Adrenal gland (tissue), 12 donors: ENCODE data around the gene SAFB2. TPM values are rescaled to one million over a fixed set of nuclear protein-coding genes. Genes with fewer than 3 reads are reported as not detected.

ENCODE experiments used
- DNase-seq, 7 donors: peaks; one replicate each; pipeline ENCODE4 v3.0.0-alpha.2; 2019 to 2020
- H3K27ac ChIP-seq, 5 donors: fragments of 200-600 bp; sonication (generic) in 4 of 5; 1 replicate in 3 of 5; 2 replicates in 2 of 5; pipeline versions ENCODE4 v1.5.1 to v1.8.0; 2016 to 2020; ENCODE audit warnings: mild to moderate bottlenecking in 1 of 5
- H3K27me3 ChIP-seq: fragments of 200-600 bp; 2 replicates; pipeline ENCODE4 v1.8.0; 2021
- H3K36me3 ChIP-seq, 2 donors: fragments of 200-600 bp; replicated peaks in 1 of 2; 1 replicate in 1 of 2; 2 replicates in 1 of 2; pipeline versions ENCODE4 v1.5.1 to v1.8.0; 2018 to 2022
- H3K4me1 ChIP-seq, 2 donors: fragments of 200-600 bp; replicated peaks in 1 of 2; 1 replicate in 1 of 2; 2 replicates in 1 of 2; pipeline versions ENCODE4 v1.5.1 to v1.8.0; 2018 to 2021
- H3K4me3 ChIP-seq, 4 donors: fragments of 200-600 bp; sonication (generic) in 3 of 4; one replicate each; pipeline ENCODE4 v1.5.1; 2016 to 2018
- H3K9me3 ChIP-seq, 3 donors: fragments of 200-600 bp; sonication (generic) in 1 of 3; replicated peaks in 1 of 3; 1 replicate in 2 of 3; 2 replicates in 1 of 3; pipeline versions ENCODE4 v1.5.1 to v1.8.0; 2016 to 2021
- CTCF ChIP-seq, 6 experiments: fragments of 450-650 bp in 4 of 6; fragments of 200-600 bp in 2 of 6; sonication (generic) in 1 of 6; IDR thresholded peaks; 1 replicate in 5 of 6; 2 replicates in 1 of 6; pipeline versions ENCODE4 v1.5.1 to v1.8.0; 2016 to 2021; ENCODE audit warnings: antibody characterized with exemption in 6 of 6, mild to moderate bottlenecking in 2 of 6, moderate library complexity in 1 of 6
- POLR2A ChIP-seq, 2 donors: fragments of 450-650 bp; IDR thresholded peaks; one replicate each; pipeline ENCODE4 v1.6.1; 2017; ENCODE audit warnings: antibody characterized with exemption in 2 of 2, mild to moderate bottlenecking in 2 of 2, moderate library complexity in 1 of 2
- WGBS, 4 donors: extraction: QIAGEN DNeasy Blood & Tissue Kit in 2 of 4; methylation state at CpG; one replicate each; pipeline versions ENCODE4 v1.1.5 to v1.1.7; 2013 to 2017; 5-methylcytosine and 5-hydroxymethylcytosine counted together
- intact Hi-C, 2 donors: fragments of 100-400 bp; cut with DNase I; formaldehyde crosslinking; loops; one replicate each; pipeline versions ENCODE4 v1.14.1 to v1.15.0; 2022 to 2023
- polyA plus RNA-seq, 3 donors: library from polyadenylated mRNA; stranded (reverse); fragments of 200-250 nt in 2 of 3; fragments of 350-450 nt in 1 of 3; fragmentation: Illumina TruSeq in 1 of 3; extraction: RNeasy Lipid Tissue Mini Kit (QIAGEN cat#74804) in 1 of 3; gene quantifications; one replicate each; pipeline ENCODE4 v1.2.3, GENCODE V29; 2013 to 2014
- total RNA-seq, 9 donors: library from RNA; depleted of rRNA in 4 of 9; stranded (reverse); fragments of >200 nt in 4 of 9; fragments of 120-200 nt in 1 of 9; fragmentation: NEBNext Ultra II Directional in 1 of 9; extraction: Animal tissue kit (Norgen Biotek cat#: 25700) in 1 of 9; gene quantifications; one replicate each; pipeline versions ENCODE4 v1.1.0 to v1.2.4, GENCODE V29; 2013 to 2023
- donor health status: healthy with polysubstance abuse.
- donor health status: Bipolar disorder and iron deficiency.
- donor health status: DM: yes; HTN: yes; CAD: no.
- donor health status: DM: no; HTN: no; CAD: no.
- donor health status: DM: no; HTN: no; CAD: no.
- donor health status: DM: yes; HTN: yes; CAD: no.

SAFB2 gene
- total and polyA plus RNA-seq, 12 donors: 27.1 to 254 (median 65.2) TPM

GRCh38 chr19:5624018-5624663 lies 1.6 kb upstream of the SAFB2 start:
- WGBS, 4 donors: 1 to 2% (median 1%) methylated on average over 20 of the region's 20 CpGs
- DNase-seq: peak; percentile 39 to 68 (median 60)
- H3K4me3 ChIP-seq: peak overlapping the region; percentile 75 to 92 (median 89)
- no peak for TF ChIP-seq CTCF (IDR thresholded peaks at IDR 0.05)
- peak in 1 of 2 donors; percentile 30 for TF ChIP-seq POLR2A (IDR thresholded peaks at IDR 0.05)
- H3K9me3 ChIP-seq: no peaks in the 10 kb centered on the region
- peak overlapping the region; percentile 86 to 95 (median 94) for H3K27ac ChIP-seq
- peaks cover 30 to 69% of the 10 kb centered on the region in 2 donors for H3K4me1 ChIP-seq
- intact Hi-C loops: no loop called here
- H3K36me3 ChIP-seq: peaks cover 0 to 57% of the 10 kb centered on the region in 2 donors
- no peaks in the 10 kb centered on the region for H3K27me3 ChIP-seq

DNA sequence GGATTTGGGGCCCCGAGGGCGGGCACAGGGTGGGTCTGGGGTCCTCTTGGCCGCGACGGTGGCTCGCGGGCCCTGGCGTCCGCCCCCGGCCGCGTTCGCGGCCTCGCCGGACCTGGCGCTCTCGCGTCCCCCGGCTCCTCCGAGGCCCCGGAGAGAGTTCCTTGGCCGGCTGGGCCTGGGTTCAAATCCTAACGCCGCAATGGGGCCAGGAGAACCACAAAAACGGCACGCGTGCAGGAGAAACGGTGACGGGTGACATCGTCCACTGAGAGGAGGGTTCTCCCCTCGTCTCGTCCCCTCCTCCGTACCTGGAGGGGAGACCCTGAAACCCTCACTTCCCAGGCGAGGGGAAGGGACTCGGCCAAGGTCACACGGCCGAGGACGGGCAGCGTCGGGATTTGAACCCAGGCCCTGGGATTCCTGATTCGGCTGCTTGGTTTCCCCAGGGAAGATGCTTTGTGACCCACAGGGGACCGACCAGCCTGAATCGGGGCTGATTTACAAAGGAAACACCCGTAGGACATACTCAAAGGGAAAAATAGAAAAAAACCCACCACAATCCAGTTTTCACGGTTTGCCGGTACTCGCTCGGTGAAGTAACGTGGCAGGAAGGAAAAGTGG lies 931 bp upstream of the SAFB2 start:
- Histone ChIP-seq H3K4me3 (peak overlapping the region; percentile 75 to 92 (median 89)), H3K36me3 (peaks cover 0 to 58% of the 10 kb centered on the region in 2 donors), H3K27ac (peak overlapping the region; percentile 86 to 95 (median 94)), H3K9me3 (no peaks in the 10 kb centered on the region), H3K27me3 (no peaks in the 10 kb centered on the region), H3K4me1 (peaks cover 24 to 69% of the 10 kb centered on the region in 2 donors)
- TF ChIP-seq CTCF (IDR thresholded peaks at IDR 0.05) (no peak), POLR2A (IDR thresholded peaks at IDR 0.05) (no peak)
- WGBS, 4 donors: 0 to 1% (median 0%) methylated on average over 9 to 50 of the region's 50 CpGs
- DNase-seq: peak in 4 of 7 donors; percentile 28 to 59 (median 46)
- intact Hi-C loops: no loop called here

DNA sequence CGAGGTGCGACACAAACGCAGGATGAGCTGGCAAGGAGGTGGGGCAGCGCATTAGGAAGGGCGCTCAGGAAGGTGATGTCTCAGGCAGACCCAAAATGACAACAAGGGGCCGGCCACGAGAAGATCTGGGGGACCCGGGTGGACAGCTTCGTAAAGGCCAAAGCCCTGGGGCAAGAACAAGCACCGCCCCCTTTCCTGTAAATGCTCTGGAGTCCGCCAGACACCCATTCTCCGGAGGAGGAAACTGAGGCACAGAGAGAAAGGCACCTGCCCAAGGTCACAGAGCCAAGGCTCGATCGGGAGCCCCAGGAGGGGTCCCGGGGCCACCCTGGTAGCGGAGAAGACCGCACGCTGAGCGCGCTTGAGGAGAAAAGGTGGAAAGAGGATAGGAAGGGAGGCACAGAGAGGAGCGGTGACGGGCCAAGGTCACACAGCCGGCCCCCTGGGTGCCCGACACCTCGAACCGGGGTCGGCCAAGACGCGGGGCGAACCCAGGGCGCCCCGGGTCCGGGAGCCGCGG lies 571 bp downstream of the SAFB2 start:
- H3K27ac ChIP-seq: peak overlapping the region; percentile 84 to 95 (median 91)
- 0 to 1% (median 1%) methylated on average over 28 to 35 of the region's 35 CpGs for WGBS, 4 donors
- H3K4me3 ChIP-seq: peak overlapping the region; percentile 46 to 93 (median 84)
- TF ChIP-seq CTCF (IDR thresholded peaks at IDR 0.05) (no peak), POLR2A (IDR thresholded peaks at IDR 0.05) (no peak)
- no peaks in the 10 kb centered on the region for H3K9me3 ChIP-seq
- H3K27me3 ChIP-seq: no peaks in the 10 kb centered on the region
- intact Hi-C loops: no loop called here
- H3K36me3 ChIP-seq: peaks cover 0 to 60% of the 10 kb centered on the region in 2 donors
- H3K4me1 ChIP-seq: peaks cover 24 to 57% of the 10 kb centered on the region in 2 donors
- peak; percentile 38 to 67 (median 50) for DNase-seq

- Histone ChIP-seq H3K9me3 (no peaks in the 10 kb centered on the region), H3K27ac (peak overlapping the region; percentile 84 to 95 (median 91)), H3K36me3 (peaks cover 0 to 60% of the 10 kb centered on the region in 2 donors), H3K4me3 (peak overlapping the region; percentile 46 to 93 (median 84)), H3K27me3 (no peaks in the 10 kb centered on the region), H3K4me1 (peaks cover 24 to 52% of the 10 kb centered on the region in 2 donors)
- no peak for TF ChIP-seq CTCF (IDR thresholded peaks at IDR 0.05)
- peak in 1 of 2 donors; percentile 42 for TF ChIP-seq POLR2A (IDR thresholded peaks at IDR 0.05)
- 10 to 28% (median 16%) methylated on average over 11 to 14 of the region's 14 CpGs for WGBS, 4 donors
- peak; percentile 35 to 81 (median 65) for DNase-seq
- intact Hi-C loops: no loop called here
Measured at GRCh38 chr19:5621311-5621944, 1.1 kb downstream of the SAFB2 start.
